Measurements from ENCODE around the gene MMP17. TPM values are rescaled to one million over a fixed set of nuclear protein-coding genes. Genes with fewer than 3 reads are reported as not detected.

Gene MMP17
- total and polyA plus RNA-seq, 10 of the 15 experiments (the other 5 are each of a cell fraction or from before 2014, with no cell fraction given): 0.11 to 0.28 (median 0.23) TPM; not detected in 7

GRCh38 chr12:131830914-131831571, 2.9 kb downstream of the MMP17 start:
- Histone ChIP-seq H3K27me3 (replicated peaks in 1 of 2; ENCODE audit: control insufficient read depth in 2 of 2, insufficient read depth in 2 of 2, low read length in 1 of 2) (peaks cover 7 to 9% of the 10 kb centered on the region in 2 experiments), H3K36me3 (ENCODE audit: control insufficient read depth in 2 of 2, insufficient read depth in 2 of 2, low read length in 1 of 2) (no peaks in the 10 kb centered on the region), H3K9ac (ENCODE audit: control insufficient read depth, insufficient read depth, low read length) (no peak overlapping the region), H3K9me3 (replicated peaks; ENCODE audit: control insufficient read depth, insufficient read depth, low read length) (no peaks in the 10 kb centered on the region), H3K4me3 (0 out of 2 replicates have a peak overlapping the region, but pooled peaks have one; percentile 16), H3K4me2 (ENCODE audit: control insufficient read depth, insufficient read depth) (peak overlapping the region; percentile 11), H3K4me1 (ENCODE audit: control insufficient read depth, insufficient read depth, low read length) (no peaks in the 10 kb centered on the region), H4K20me1 (ENCODE audit: control insufficient read depth, insufficient read depth) (no peaks in the 10 kb centered on the region), H3K79me2 (ENCODE audit: control insufficient read depth, insufficient read depth, low read length) (no peaks in the 10 kb centered on the region), H3K27ac (ENCODE audit: control insufficient read depth, insufficient read depth) (no peak overlapping the region), H2AFZ (ENCODE audit: control insufficient read depth, low read depth, low read length) (no peak overlapping the region)
- SMC1A ChIA-PET (ENCODE audit: uncharacterized antibody, unreplicated experiment): no interaction called here
- in situ Hi-C loops (cut with MboI): no loop called here
- CTCF ChIA-PET: interaction anchor here (1.0 kb wide), 2 partner anchors 76 to 861 kb away, joined by 3 read pairs; no protein-coding TSS in a partner anchor
- FAIRE-seq: no peak
- peak; percentile 24 for ATAC-seq
- no TSS peak for BruUV-seq (replicated peaks)
- intact Hi-C loops (cut with micrococcal nuclease; ENCODE audit: unreplicated experiment): no loop called here
- WGBS (ENCODE audit: insufficient coverage, insufficient replicate concordance, low lambda C conversion rate, missing lambda C conversion rate): 18% methylated on average over 33 of the region's 33 CpGs
- POLR2A ChIA-PET: no interaction called here
- RAD21 ChIA-PET (ENCODE audit: unreplicated experiment): no interaction called here
- no peak for DNase-seq (ENCODE audit: low read depth, low spot score)
- TF ChIP-seq SMARCA5 (IDR thresholded peaks at IDR 0.05) (no peak), MLLT1 (IDR thresholded peaks at IDR 0.05) (no peak), SRF (IDR thresholded peaks at IDR 0.05; ENCODE audit: low read depth in 2 of 2, low read length in 2 of 2) (no peak), PML (IDR thresholded peaks at IDR 0.05; ENCODE audit: low read length) (no peak), ZBTB4 (CRISPR knock-in tag; IDR thresholded peaks at IDR 0.05) (no peak), CREM (IDR thresholded peaks at IDR 0.05; ENCODE audit: low read depth) (no peak), NFYA (IDR thresholded peaks at IDR 0.05; ENCODE audit: borderline replicate concordance, low read depth, low read length) (no peak), PRDM15 (CRISPR knock-in tag; IDR thresholded peaks at IDR 0.05) (no peak)
- TF ChIP-seq, protein P1, sequence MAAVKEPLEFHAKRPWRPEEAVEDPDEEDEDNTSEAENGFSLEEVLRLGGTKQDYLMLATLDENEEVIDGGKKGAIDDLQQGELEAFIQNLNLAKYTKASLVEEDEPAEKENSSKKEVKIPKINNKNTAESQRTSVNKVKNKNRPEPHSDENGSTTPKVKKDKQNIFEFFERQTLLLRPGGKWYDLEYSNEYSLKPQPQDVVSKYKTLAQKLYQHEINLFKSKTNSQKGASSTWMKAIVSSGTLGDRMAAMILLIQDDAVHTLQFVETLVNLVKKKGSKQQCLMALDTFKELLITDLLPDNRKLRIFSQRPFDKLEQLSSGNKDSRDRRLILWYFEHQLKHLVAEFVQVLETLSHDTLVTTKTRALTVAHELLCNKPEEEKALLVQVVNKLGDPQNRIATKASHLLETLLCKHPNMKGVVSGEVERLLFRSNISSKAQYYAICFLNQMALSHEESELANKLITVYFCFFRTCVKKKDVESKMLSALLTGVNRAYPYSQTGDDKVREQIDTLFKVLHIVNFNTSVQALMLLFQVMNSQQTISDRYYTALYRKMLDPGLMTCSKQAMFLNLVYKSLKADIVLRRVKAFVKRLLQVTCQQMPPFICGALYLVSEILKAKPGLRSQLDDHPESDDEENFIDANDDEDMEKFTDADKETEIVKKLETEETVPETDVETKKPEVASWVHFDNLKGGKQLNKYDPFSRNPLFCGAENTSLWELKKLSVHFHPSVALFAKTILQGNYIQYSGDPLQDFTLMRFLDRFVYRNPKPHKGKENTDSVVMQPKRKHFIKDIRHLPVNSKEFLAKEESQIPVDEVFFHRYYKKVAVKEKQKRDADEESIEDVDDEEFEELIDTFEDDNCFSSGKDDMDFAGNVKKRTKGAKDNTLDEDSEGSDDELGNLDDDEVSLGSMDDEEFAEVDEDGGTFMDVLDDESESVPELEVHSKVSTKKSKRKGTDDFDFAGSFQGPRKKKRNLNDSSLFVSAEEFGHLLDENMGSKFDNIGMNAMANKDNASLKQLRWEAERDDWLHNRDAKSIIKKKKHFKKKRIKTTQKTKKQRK (IDR thresholded peaks at IDR 0.05; ENCODE audit: low read depth, low read length): no peak

Data from GM12878 (cell line).